IPS-18a (cell line): ENCODE results near the gene SLC4A5.

ENCODE experiments used
- H3K27ac ChIP-seq: one replicate; pipeline ENCODE4 v1.5.1; 2013; ENCODE audit warnings: low read length
- H3K27me3 ChIP-seq: one replicate; pipeline ENCODE4 v1.6.1; 2013; ENCODE audit warnings: mild to moderate bottlenecking, low read length; ENCODE audit not compliant: control insufficient read depth, insufficient read depth
- H3K36me3 ChIP-seq: one replicate; pipeline ENCODE4 v1.6.1; 2013; ENCODE audit warnings: low read depth, low read length; ENCODE audit not compliant: control insufficient read depth
- H3K4me1 ChIP-seq: one replicate; pipeline ENCODE4 v1.6.1; 2013; ENCODE audit warnings: low read depth, low read length; ENCODE audit not compliant: control insufficient read depth
- H3K4me3 ChIP-seq: one replicate; pipeline ENCODE4 v1.5.1; 2013; ENCODE audit warnings: low read length
- H3K9ac ChIP-seq: one replicate; pipeline ENCODE4 v1.6.1; 2013; ENCODE audit warnings: mild to moderate bottlenecking, low read length, moderate library complexity
- H3K9me3 ChIP-seq: one replicate; pipeline ENCODE4 v1.6.1; 2013; ENCODE audit warnings: low read depth, low read length; ENCODE audit not compliant: control insufficient read depth

SLC4A5 gene

GRCh38 chr2:74312913-74313312 lies 30.3 kb downstream of the SLC4A5 start:
- H3K27me3 ChIP-seq: no peaks in the 10 kb centered on the region
- no peaks in the 10 kb centered on the region for H3K36me3 ChIP-seq
- no peak overlapping the region for H3K4me3 ChIP-seq
- no peak overlapping the region for H3K9ac ChIP-seq
- H3K27ac ChIP-seq: no peak overlapping the region
- no peaks in the 10 kb centered on the region for H3K9me3 ChIP-seq
- no peaks in the 10 kb centered on the region for H3K4me1 ChIP-seq

GRCh38 chr2:74307720-74308119 lies 35.5 kb downstream of the SLC4A5 start:
- H3K27ac ChIP-seq: no peak overlapping the region
- H3K36me3 ChIP-seq: no peaks in the 10 kb centered on the region
- H3K4me3 ChIP-seq: no peak overlapping the region
- no peak overlapping the region for H3K9ac ChIP-seq
- no peaks in the 10 kb centered on the region for H3K9me3 ChIP-seq
- H3K27me3 ChIP-seq: no peaks in the 10 kb centered on the region
- no peaks in the 10 kb centered on the region for H3K4me1 ChIP-seq

GRCh38 chr2:74304332-74305148 lies 38.7 kb downstream of the SLC4A5 start:
- Histone ChIP-seq H3K36me3 (no peaks in the 10 kb centered on the region), H3K4me1 (no peaks in the 10 kb centered on the region), H3K9me3 (no peaks in the 10 kb centered on the region), H3K9ac (no peak overlapping the region), H3K27ac (no peak overlapping the region), H3K4me3 (no peak overlapping the region), H3K27me3 (no peaks in the 10 kb centered on the region)

GRCh38 chr2:74302865-74303264 lies 40.4 kb downstream of the SLC4A5 start:
- H3K27me3 ChIP-seq: no peaks in the 10 kb centered on the region
- H3K4me1 ChIP-seq: no peaks in the 10 kb centered on the region
- no peak overlapping the region for H3K4me3 ChIP-seq
- H3K27ac ChIP-seq: no peak overlapping the region
- H3K9me3 ChIP-seq: no peaks in the 10 kb centered on the region
- no peaks in the 10 kb centered on the region for H3K36me3 ChIP-seq
- no peak overlapping the region for H3K9ac ChIP-seq

GRCh38 chr2:74301262-74301661 lies 42.0 kb downstream of the SLC4A5 start:
- Histone ChIP-seq H3K9ac (no peak overlapping the region), H3K27me3 (no peaks in the 10 kb centered on the region), H3K4me1 (no peaks in the 10 kb centered on the region), H3K4me3 (no peak overlapping the region), H3K27ac (no peak overlapping the region), H3K9me3 (no peaks in the 10 kb centered on the region), H3K36me3 (no peaks in the 10 kb centered on the region)

GRCh38 chr2:74300506-74300905 lies 42.7 kb downstream of the SLC4A5 start:
- H3K27ac ChIP-seq: no peak overlapping the region
- H3K9me3 ChIP-seq: no peaks in the 10 kb centered on the region
- H3K4me3 ChIP-seq: no peak overlapping the region
- H3K9ac ChIP-seq: no peak overlapping the region
- H3K4me1 ChIP-seq: no peaks in the 10 kb centered on the region
- H3K27me3 ChIP-seq: no peaks in the 10 kb centered on the region
- H3K36me3 ChIP-seq: no peaks in the 10 kb centered on the region

- Histone ChIP-seq H3K27ac (no peak overlapping the region), H3K4me1 (no peaks in the 10 kb centered on the region), H3K4me3 (no peak overlapping the region), H3K9me3 (no peaks in the 10 kb centered on the region), H3K36me3 (no peaks in the 10 kb centered on the region), H3K27me3 (no peaks in the 10 kb centered on the region), H3K9ac (no peak overlapping the region)
Measured at GRCh38 chr2:74297950-74298349, 45.3 kb downstream of the SLC4A5 start.

GRCh38 chr2:74297391-74297790 lies 45.8 kb downstream of the SLC4A5 start:
- Histone ChIP-seq H3K27ac (no peak overlapping the region), H3K4me3 (no peak overlapping the region), H3K27me3 (no peaks in the 10 kb centered on the region), H3K36me3 (no peaks in the 10 kb centered on the region), H3K9ac (no peak overlapping the region), H3K4me1 (no peaks in the 10 kb centered on the region), H3K9me3 (no peaks in the 10 kb centered on the region)

GRCh38 chr2:74293191-74293991 lies 49.8 kb downstream of the SLC4A5 start:
- no peak overlapping the region for H3K27ac ChIP-seq
- H3K9ac ChIP-seq: no peak overlapping the region
- H3K4me3 ChIP-seq: no peak overlapping the region
- no peaks in the 10 kb centered on the region for H3K4me1 ChIP-seq
- no peaks in the 10 kb centered on the region for H3K27me3 ChIP-seq
- no peaks in the 10 kb centered on the region for H3K9me3 ChIP-seq
- H3K36me3 ChIP-seq: no peaks in the 10 kb centered on the region

GRCh38 chr2:74292751-74293150 lies 50.5 kb downstream of the SLC4A5 start:
- H3K27ac ChIP-seq: no peak overlapping the region
- H3K4me1 ChIP-seq: no peaks in the 10 kb centered on the region
- no peaks in the 10 kb centered on the region for H3K9me3 ChIP-seq
- H3K9ac ChIP-seq: no peak overlapping the region
- no peaks in the 10 kb centered on the region for H3K27me3 ChIP-seq
- no peak overlapping the region for H3K4me3 ChIP-seq
- no peaks in the 10 kb centered on the region for H3K36me3 ChIP-seq

GRCh38 chr2:74291886-74292621 lies 51.2 kb downstream of the SLC4A5 start:
- Histone ChIP-seq H3K9ac (no peak overlapping the region), H3K27me3 (no peaks in the 10 kb centered on the region), H3K4me1 (no peaks in the 10 kb centered on the region), H3K4me3 (no peak overlapping the region), H3K36me3 (no peaks in the 10 kb centered on the region), H3K27ac (no peak overlapping the region), H3K9me3 (no peaks in the 10 kb centered on the region)
